Ishikawa (cell line): Measurements from ENCODE around the gene SBF1.

Experiments
- CEBPB ChIP-seq: IDR thresholded peaks from 2 replicates; pipeline ENCODE4 v1.6.1; 2012
- CREB1 ChIP-seq: IDR thresholded peaks from 2 replicates; pipeline ENCODE4 v1.6.1; 2012; ENCODE audit warnings: low read depth
- EGR1 ChIP-seq: IDR thresholded peaks from 2 replicates; pipeline ENCODE4 v1.6.1; 2012
- EP300 ChIP-seq: IDR thresholded peaks from 2 replicates; pipeline ENCODE4 v1.6.1; 2012; ENCODE audit warnings: borderline replicate concordance
- FOXM1 ChIP-seq: IDR thresholded peaks from 2 replicates; pipeline ENCODE4 v1.6.1; 2012; ENCODE audit warnings: low read depth, borderline replicate concordance
- MAX ChIP-seq: IDR thresholded peaks from 2 replicates; pipeline ENCODE4 v1.6.1; 2012
- NFIC ChIP-seq: IDR thresholded peaks from 2 replicates; pipeline ENCODE4 v1.6.1; 2012
- RAD21 ChIP-seq: IDR thresholded peaks from 2 replicates; pipeline ENCODE4 v1.6.1; 2012; ENCODE audit warnings: low read depth
- REST ChIP-seq: IDR thresholded peaks from 2 replicates; pipeline ENCODE4 v1.6.1; 2012; ENCODE audit warnings: low read depth, mild to moderate bottlenecking
- TAF1 ChIP-seq: IDR thresholded peaks from 2 replicates; pipeline ENCODE4 v1.6.1; 2012; ENCODE audit warnings: low read depth, mild to moderate bottlenecking
- TCF12 ChIP-seq: IDR thresholded peaks from 2 replicates; pipeline ENCODE4 v1.6.1; 2012; ENCODE audit warnings: low read depth
- TEAD4 ChIP-seq: IDR thresholded peaks from 2 replicates; pipeline ENCODE4 v1.6.1; 2012
- USF1 ChIP-seq: IDR thresholded peaks from 2 replicates; pipeline ENCODE4 v1.6.1; 2012
- YY1 ChIP-seq: IDR thresholded peaks from 2 replicates; pipeline ENCODE4 v1.6.1; 2012; ENCODE audit warnings: low read depth
- ZBTB7A ChIP-seq: IDR thresholded peaks from 2 replicates; pipeline ENCODE4 v1.6.1; 2012; ENCODE audit warnings: low read depth

Gene SBF1

GRCh38 chr22:50400931-50401330, 73.9 kb downstream of the SBF1 start:
- TF ChIP-seq EP300 = no peak
- no peak for TF ChIP-seq YY1
- TF ChIP-seq CEBPB = no peak
- no peak for TF ChIP-seq RAD21
- no peak for TF ChIP-seq TCF12
- TF ChIP-seq CREB1 = no peak
- TF ChIP-seq EGR1 = no peak
- TF ChIP-seq NFIC = no peak
- TF ChIP-seq MAX = no peak
- no peak for TF ChIP-seq TEAD4
- TF ChIP-seq REST = no peak
- TF ChIP-seq USF1 = no peak
- TF ChIP-seq FOXM1 = no peak
- no peak for TF ChIP-seq ZBTB7A
- no peak for TF ChIP-seq TAF1

GRCh38 chr22:50400406-50400805, 74.4 kb downstream of the SBF1 start:
- no peak for TF ChIP-seq TAF1
- TF ChIP-seq USF1 = no peak
- TF ChIP-seq REST = no peak
- no peak for TF ChIP-seq FOXM1
- no peak for TF ChIP-seq MAX
- no peak for TF ChIP-seq CREB1
- no peak for TF ChIP-seq EP300
- TF ChIP-seq YY1 = no peak
- TF ChIP-seq TCF12 = no peak

- peak; percentile 88 for TF ChIP-seq USF1
- no peak for TF ChIP-seq EGR1
- peak; percentile 62; the same call in 1 of the 2 replicates for TF ChIP-seq MAX
- peak; percentile 65 for TF ChIP-seq RAD21
- TF ChIP-seq YY1 = 0 out of 2 replicates have a peak, but pooled peaks have one; percentile 51
These were observed 75.0 kb downstream of the SBF1 start for GRCh38 chr22:50399751-50400331.

- TF ChIP-seq CEBPB (no peak), FOXM1 (no peak), TEAD4 (no peak), EP300 (no peak), CREB1 (no peak), USF1 (0 out of 2 replicates have a peak, but pooled peaks have one; percentile 16)
These were observed 75.8 kb downstream of the SBF1 start for GRCh38 chr22:50398831-50399648.

- no peak for TF ChIP-seq USF1
- TF ChIP-seq NFIC = no peak
- no peak for TF ChIP-seq ZBTB7A
- no peak for TF ChIP-seq TCF12
- TF ChIP-seq TEAD4 = no peak
- no peak for TF ChIP-seq FOXM1
- TF ChIP-seq CREB1 = no peak
- TF ChIP-seq RAD21 = no peak
- no peak for TF ChIP-seq EGR1
- TF ChIP-seq YY1 = no peak
These were observed 78.0 kb downstream of the SBF1 start for GRCh38 chr22:50396751-50397370.
